HEK293T (cell line): Measurements from ENCODE around the gene COPS7A.

Source experiments
- CTCF ChIA-PET: fragments of 350-600 bp; formaldehyde crosslinking; extraction: SDS; loops from one replicate; lab custom pipeline; 2021; ENCODE audit warnings: antibody characterized with exemption, inconsistent platforms; lab: Yijun Ruan, JAX
- POLR2A ChIA-PET: fragments of 350-600 bp; formaldehyde crosslinking; extraction: SDS; loops from one replicate; lab custom pipeline; 2020; ENCODE audit warnings: antibody characterized with exemption, inconsistent platforms; lab: Yijun Ruan, JAX
- DNase-seq: peaks from one replicate; pipeline ENCODE4 v3.0.0; 2012; ENCODE audit warnings: mixed read lengths; ENCODE audit errors: extremely low spot score
- ARNT ChIP-seq: fragments of 450-650 bp; IDR thresholded peaks from 2 replicates; pipeline ENCODE4 v1.6.1; 2017; ENCODE audit warnings: mild to moderate bottlenecking
- BHLHE40 ChIP-seq: fragments of 450-650 bp; IDR thresholded peaks from 2 replicates; pipeline ENCODE4 v1.6.1; 2016; ENCODE audit warnings: mild to moderate bottlenecking, moderate library complexity, borderline replicate concordance
- CTBP1 ChIP-seq: fragments of 450-650 bp; IDR thresholded peaks from 2 replicates; pipeline ENCODE4 v1.6.1; 2016; ENCODE audit warnings: borderline replicate concordance
- ELF4 ChIP-seq: fragments of 450-650 bp; IDR thresholded peaks from 2 replicates; pipeline ENCODE4 v1.6.1; 2017; ENCODE audit warnings: antibody characterized with exemption
- FOXA1 ChIP-seq: fragments of 450-650 bp; IDR thresholded peaks from 2 replicates; pipeline ENCODE4 v1.6.1; 2016; ENCODE audit warnings: mild to moderate bottlenecking
- FOXK2 ChIP-seq: fragments of 450-650 bp; IDR thresholded peaks from 2 replicates; pipeline ENCODE4 v1.6.1; 2016; ENCODE audit warnings: mild to moderate bottlenecking
- FOXM1 ChIP-seq: fragments of 450-650 bp; IDR thresholded peaks from 2 replicates; pipeline ENCODE4 v1.6.1; 2017; ENCODE audit warnings: mild to moderate bottlenecking, borderline replicate concordance
- HDGF ChIP-seq: fragments of 450-650 bp; IDR thresholded peaks from 2 replicates; pipeline ENCODE4 v1.6.1; 2017; ENCODE audit warnings: antibody characterized with exemption, borderline replicate concordance
- L3MBTL2 ChIP-seq: fragments of 450-650 bp; conservative IDR thresholded peaks from 2 replicates; pipeline ENCODE4 v1.6.1; 2016; ENCODE audit warnings: mild to moderate bottlenecking
- LEF1 ChIP-seq: fragments of 450-650 bp; IDR thresholded peaks from 2 replicates; pipeline ENCODE4 v1.6.1; 2017; ENCODE audit warnings: mild to moderate bottlenecking, borderline replicate concordance
- NFRKB ChIP-seq: fragments of 450-650 bp; IDR thresholded peaks from 2 replicates; pipeline ENCODE4 v1.6.1; 2016; ENCODE audit warnings: mild to moderate bottlenecking, moderate library complexity
- SP1 ChIP-seq: fragments of 450-650 bp; IDR thresholded peaks from 2 replicates; pipeline ENCODE4 v1.6.1; 2017
- SUZ12 ChIP-seq: fragments of 450-650 bp; IDR thresholded peaks from 2 replicates; pipeline ENCODE4 v1.6.1; 2016; ENCODE audit warnings: mild to moderate bottlenecking
- TARDBP ChIP-seq: fragments of 450-650 bp; IDR thresholded peaks from 2 replicates; pipeline ENCODE4 v1.6.1; 2016
- ZNF384 ChIP-seq: fragments of 450-650 bp; IDR thresholded peaks from 2 replicates; pipeline ENCODE4 v1.6.1; 2016
- TF ChIP-seq, protein P1 (sequence below): fragments of 450-650 bp; IDR thresholded peaks from 2 replicates; pipeline ENCODE4 v1.6.1; 2016

The COPS7A gene

DNA sequence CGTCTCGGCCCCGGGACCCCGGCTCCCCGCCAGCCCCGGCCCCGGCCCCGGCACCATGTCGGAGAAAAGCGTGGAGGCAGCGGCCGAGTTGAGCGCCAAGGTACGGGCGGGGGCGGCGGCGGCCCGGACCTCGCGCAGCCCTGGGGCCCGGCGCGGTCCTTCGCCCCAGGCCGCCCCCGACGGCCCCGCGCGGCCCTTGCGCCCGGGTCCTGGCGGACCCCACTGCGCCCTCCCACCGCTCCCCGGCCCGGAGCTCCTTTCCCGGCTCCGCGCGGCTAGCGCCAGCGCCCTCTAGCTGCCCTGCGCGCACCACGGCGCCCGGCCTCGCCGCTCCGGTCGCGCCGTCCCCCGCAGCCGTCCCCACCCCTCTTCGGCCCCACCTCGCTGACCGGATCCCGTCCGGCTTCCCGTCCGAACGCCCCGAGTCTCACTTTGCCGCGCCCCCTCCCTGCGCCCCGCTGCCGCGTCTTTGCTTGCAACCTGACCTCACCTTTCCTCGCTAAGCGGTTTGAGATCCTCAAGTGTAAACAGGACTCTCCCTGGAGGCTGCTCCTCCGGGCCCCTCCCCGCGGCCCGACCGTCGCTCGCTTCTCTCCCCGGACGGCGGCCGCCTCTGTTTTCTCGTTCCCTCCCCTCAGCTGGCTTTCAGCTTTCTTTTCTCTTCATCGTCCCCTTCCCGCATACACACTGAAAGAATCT is 43.0 kb downstream of the COPS7A start:
- ChIA-PET CTCF (interaction anchor here (0.6 to 4.1 kb wide), 17 partner anchors 8 to 177 kb away, joined by 3 to 38 read pairs (median 4); partner anchors contain the start of genes C12orf57, COPS7A, GPR162 and MLF2), POLR2A (interaction anchor here (0.8 to 8.6 kb wide), 23 partner anchors 11 to 233 kb away, joined by 3 to 148 read pairs (median 5); partner anchors contain the start of genes CD4, CDCA3, COPS7A and GAPDH)
- TF ChIP-seq BHLHE40, result no peak
- no peak for TF ChIP-seq FOXA1
- no peak for TF ChIP-seq FOXK2
- TF ChIP-seq CTBP1, result no peak
- no peak for TF ChIP-seq LEF1
- TF ChIP-seq, protein P1, sequence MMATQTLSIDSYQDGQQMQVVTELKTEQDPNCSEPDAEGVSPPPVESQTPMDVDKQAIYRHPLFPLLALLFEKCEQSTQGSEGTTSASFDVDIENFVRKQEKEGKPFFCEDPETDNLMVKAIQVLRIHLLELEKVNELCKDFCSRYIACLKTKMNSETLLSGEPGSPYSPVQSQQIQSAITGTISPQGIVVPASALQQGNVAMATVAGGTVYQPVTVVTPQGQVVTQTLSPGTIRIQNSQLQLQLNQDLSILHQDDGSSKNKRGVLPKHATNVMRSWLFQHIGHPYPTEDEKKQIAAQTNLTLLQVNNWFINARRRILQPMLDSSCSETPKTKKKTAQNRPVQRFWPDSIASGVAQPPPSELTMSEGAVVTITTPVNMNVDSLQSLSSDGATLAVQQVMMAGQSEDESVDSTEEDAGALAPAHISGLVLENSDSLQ, result no peak
- TF ChIP-seq ELF4, result no peak
- TF ChIP-seq FOXM1, result no peak
- DNase-seq, result peak; percentile 63

DNA sequence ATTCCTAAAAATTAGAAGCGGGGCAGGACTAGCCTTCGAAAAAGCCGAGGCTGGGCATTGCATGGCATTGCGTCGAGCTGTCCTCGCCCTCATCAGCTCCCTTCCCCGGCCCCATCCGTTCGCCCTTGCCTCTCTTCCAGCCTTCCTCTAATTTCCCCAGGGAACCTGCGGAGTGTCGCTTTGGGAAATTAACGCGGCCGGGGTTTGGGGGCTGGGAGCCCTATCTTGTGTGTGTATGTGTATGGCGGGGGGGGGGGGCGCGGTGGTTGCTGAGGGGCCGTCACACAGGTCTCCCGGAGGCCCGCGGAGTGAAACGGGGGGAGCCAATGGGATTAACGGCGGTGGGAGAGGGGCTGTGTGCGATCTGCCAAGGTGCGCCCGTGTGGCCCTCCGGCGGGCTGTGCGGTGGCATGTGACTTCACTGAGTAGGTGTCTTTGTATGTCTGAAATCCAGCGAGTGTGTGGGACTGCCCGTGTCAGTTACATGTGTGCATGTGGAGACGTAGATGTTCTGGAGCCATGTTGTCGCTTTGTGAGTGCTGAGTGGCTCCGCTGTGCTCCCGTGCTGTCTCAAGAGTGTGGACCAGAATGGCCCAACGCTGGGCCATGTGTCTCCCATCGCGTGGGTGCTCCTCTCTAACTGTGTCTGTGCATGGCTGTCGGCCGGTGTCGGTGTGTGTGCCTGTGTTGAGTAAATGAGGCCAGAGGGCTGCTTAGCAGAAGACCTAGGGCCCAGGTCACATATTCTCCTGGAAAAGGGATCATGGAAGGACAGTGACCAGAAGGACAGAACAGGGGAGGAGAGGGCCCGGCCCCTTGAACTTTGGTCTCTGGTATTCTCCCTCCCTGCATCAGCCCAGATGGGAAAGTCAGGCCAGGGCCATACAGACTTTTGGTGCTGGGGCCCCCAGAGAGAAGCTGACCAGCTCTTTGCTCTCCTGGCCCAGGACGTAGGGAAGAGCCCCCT is 43.8 kb downstream of the COPS7A start:
- POLR2A ChIA-PET, result interaction anchor here (0.8 to 8.6 kb wide), 17 partner anchors 10 to 99 kb away, joined by 3 to 148 read pairs (median 6); partner anchors contain the start of genes CD4, CDCA3, COPS7A and GPR162

DNA sequence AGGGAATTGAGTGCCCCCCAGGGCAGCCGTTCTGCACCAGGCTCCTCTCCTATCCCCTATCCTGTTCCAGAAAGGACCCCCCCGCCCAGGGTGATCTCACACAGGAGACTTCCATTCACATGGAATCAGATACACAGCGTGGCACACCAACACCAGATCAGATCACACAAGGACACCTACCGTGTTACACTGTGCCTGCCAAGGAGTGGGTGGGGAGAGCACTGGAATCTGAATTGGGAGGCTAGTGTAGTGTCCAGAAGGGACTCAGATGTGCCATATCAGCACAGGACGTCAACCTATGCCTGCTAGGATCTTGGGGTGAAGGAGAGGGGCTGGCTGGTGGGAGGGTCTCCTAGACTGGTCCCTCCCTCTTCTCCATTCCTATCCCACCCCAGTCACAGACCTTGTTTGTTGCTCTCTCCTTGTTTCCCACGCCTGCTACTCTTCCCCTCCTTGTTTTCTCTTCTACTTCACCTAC is 44.6 kb downstream of the COPS7A start:
- DNase-seq, result no peak
- ChIA-PET POLR2A (interaction anchor here (1.0 to 8.6 kb wide), 6 partner anchors 9 to 59 kb away, joined by 3 to 148 read pairs (median 24); partner anchors contain the start of genes COPS7A, GPR162 and MLF2), CTCF (interaction anchor here (2.1 to 4.1 kb wide), 2 partner anchors 15 kb away, joined by 15 to 38 read pairs; partner anchors contain the start of gene MLF2)
- TF ChIP-seq LEF1 (no peak), L3MBTL2 (no peak), ARNT (no peak), BHLHE40 (no peak), FOXK2 (no peak), CTBP1 (no peak), TARDBP (no peak), ELF4 (no peak), HDGF (no peak), SP1 (no peak), FOXA1 (no peak), NFRKB (no peak), FOXM1 (no peak), SUZ12 (no peak), ZNF384 (no peak)
- TF ChIP-seq, protein P1, result no peak

More for the DNA sequence above, 43.8 kb downstream of the COPS7A start:
- CTCF ChIA-PET, result interaction anchor here (0.9 to 4.1 kb wide), 11 partner anchors 11 to 158 kb away, joined by 3 to 38 read pairs (median 6); partner anchors contain the start of genes COPS7A, GPR162 and MLF2
- TF ChIP-seq ELF4 (no peak), L3MBTL2 (peak; percentile 43), FOXK2 (no peak), FOXM1 (no peak), LEF1 (no peak), HDGF (no peak), ARNT (no peak)
- DNase-seq, result no peak

DNA sequence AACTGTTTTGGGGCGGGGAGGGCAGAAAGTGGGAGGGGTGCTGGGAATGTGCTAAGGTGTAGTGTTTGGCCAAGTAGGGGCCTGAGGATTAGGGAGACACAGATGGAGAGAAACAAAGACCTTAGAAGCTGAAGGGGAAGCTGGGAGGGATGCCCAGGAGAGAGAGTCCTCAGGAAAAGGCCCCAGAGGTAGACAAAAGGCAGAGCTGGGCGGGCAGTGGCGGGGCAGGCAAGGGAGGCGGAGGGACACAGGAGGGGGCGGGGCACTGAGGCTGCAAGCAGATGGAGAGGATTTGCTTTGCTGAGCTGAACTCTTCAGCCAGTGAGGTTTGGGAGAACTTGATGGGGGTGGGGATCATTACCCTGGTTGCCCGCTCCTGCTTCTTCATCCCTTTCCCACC is 45.1 kb downstream of the COPS7A start:
- ChIA-PET CTCF (interaction anchor here (2.1 kb wide), 1 partner anchor 15 kb away, joined by 15 read pairs; the partner anchor contains the start of gene MLF2), POLR2A (interaction anchor here (1.0 to 8.6 kb wide), 4 partner anchors 16 to 80 kb away, joined by 4 to 148 read pairs (median 27); partner anchors contain the start of genes COPS7A, GPR162, MLF2 and ZNF384)
- no peak for DNase-seq
- no peak for TF ChIP-seq FOXM1
- no peak for TF ChIP-seq TARDBP
- TF ChIP-seq BHLHE40, result no peak
- TF ChIP-seq ZNF384, result no peak
- TF ChIP-seq CTBP1, result no peak
- no peak for TF ChIP-seq SUZ12
- TF ChIP-seq ARNT, result no peak
- TF ChIP-seq, protein P1, result no peak
- no peak for TF ChIP-seq FOXK2
- TF ChIP-seq NFRKB, result no peak
- no peak for TF ChIP-seq FOXA1
- no peak for TF ChIP-seq L3MBTL2
- TF ChIP-seq SP1, result no peak
- no peak for TF ChIP-seq ELF4
- no peak for TF ChIP-seq HDGF
- no peak for TF ChIP-seq LEF1

DNA sequence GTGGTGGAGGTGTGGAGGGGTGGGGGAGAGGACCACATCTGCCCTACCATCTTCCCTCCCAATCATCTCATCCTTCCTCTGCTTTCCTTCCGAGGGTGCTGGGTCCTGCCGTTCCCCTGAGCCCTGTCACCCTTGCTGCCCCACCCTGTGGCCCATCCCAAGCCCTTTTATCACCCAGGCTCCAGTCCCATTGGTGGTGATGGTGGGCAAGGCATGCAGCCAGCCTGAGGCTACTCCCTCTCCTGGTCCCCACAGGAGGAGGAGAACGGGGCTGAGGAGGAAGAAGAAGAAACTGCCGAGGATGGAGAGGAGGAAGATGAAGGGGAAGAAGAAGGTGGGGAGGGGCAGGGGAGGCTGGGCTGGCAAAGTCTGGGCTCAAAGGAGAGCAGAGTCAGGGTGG is 45.8 kb downstream of the COPS7A start:
- DNase-seq, result no peak
- no peak for TF ChIP-seq FOXK2
- TF ChIP-seq FOXA1, result no peak
- no peak for TF ChIP-seq SP1
- no peak for TF ChIP-seq ZNF384
- no peak for TF ChIP-seq ELF4
- POLR2A ChIA-PET, result interaction anchor here (1.0 to 8.6 kb wide), 4 partner anchors 16 to 81 kb away, joined by 4 to 148 read pairs (median 27); partner anchors contain the start of genes COPS7A, GPR162, MLF2 and ZNF384
- CTCF ChIA-PET, result interaction anchor here (2.1 kb wide), 1 partner anchor 16 kb away, joined by 15 read pairs; the partner anchor contains the start of gene MLF2
